LoVo (cell line): ENCODE measurements around the gene NUTM2F.
"Not testable (repeated sequence)": the region's sequence is repeated elsewhere in the genome, so short reads cannot be mapped to it uniquely, and the experiment has no call there.

Experiments used
- DNase-seq: peaks from one replicate; pipeline ENCODE4 v3.0.0-alpha.2; 2016; ENCODE audit warnings: low spot score

NUTM2F gene

GRCh38 chr9:94315034-94315984 is 13.1 kb downstream of the NUTM2F start:
- not testable (repeated sequence) for DNase-seq

- DNase-seq: no peak
Measured at GRCh38 chr9:94303321-94303720, 25.1 kb downstream of the NUTM2F start.

GRCh38 chr9:94302426-94302825 is 26.0 kb downstream of the NUTM2F start:
- no peak for DNase-seq

- DNase-seq: no peak
Measured at GRCh38 chr9:94301583-94301982, 26.9 kb downstream of the NUTM2F start.

- no peak for DNase-seq
Measured at GRCh38 chr9:94300470-94301301, 27.8 kb downstream of the NUTM2F start.

- no peak for DNase-seq
Measured at GRCh38 chr9:94298949-94299599, 29.4 kb downstream of the NUTM2F start.

GRCh38 chr9:94289691-94290090 is 38.8 kb downstream of the NUTM2F start:
- no peak for DNase-seq

GRCh38 chr9:94287877-94288513 is 40.4 kb downstream of the NUTM2F start:
- no peak for DNase-seq

GRCh38 chr9:94286116-94286515 is 42.3 kb downstream of the NUTM2F start:
- no peak for DNase-seq

GRCh38 chr9:94281101-94281500 is 47.3 kb downstream of the NUTM2F start:
- no peak for DNase-seq

GRCh38 chr9:94280409-94280989 is 47.9 kb downstream of the NUTM2F start:
- DNase-seq: no peak

GRCh38 chr9:94277885-94278536 is 50.4 kb downstream of the NUTM2F start:
- DNase-seq: peak; percentile 45

- DNase-seq: not testable (repeated sequence)
Measured at GRCh38 chr9:94277029-94277428, 51.4 kb downstream of the NUTM2F start.

GRCh38 chr9:94270009-94270408 is 58.4 kb downstream of the NUTM2F start:
- DNase-seq: no peak

GRCh38 chr9:94269264-94269663 is 59.2 kb downstream of the NUTM2F start:
- no peak for DNase-seq
